Neural progenitor cell (in vitro differentiated cells): Measurements from ENCODE around the gene PAQR8. TPM values are rescaled to one million over a fixed set of nuclear protein-coding genes. Genes with fewer than 3 reads are reported as not detected.

Experiments
- DNase-seq: peaks from one replicate; pipeline ENCODE4 v3.0.0-alpha.2; 2016; ENCODE audit warnings: low spot score
- H2AFZ ChIP-seq: fragments of 200-600 bp; sonication (generic); replicated peaks from 2 replicates; pipeline ENCODE4 v1.6.1; 2016; ENCODE audit warnings: antibody characterized with exemption
- H3F3A ChIP-seq: fragments of 200-600 bp; sonication (generic); 2 replicates; pipeline ENCODE4 v1.6.1; 2016; ENCODE audit warnings: antibody characterized with exemption, low read depth
- H3K27ac ChIP-seq: fragments of 200-600 bp; sonication (generic); 2 replicates; pipeline ENCODE4 v1.5.1; 2016; ENCODE audit warnings: mild to moderate bottlenecking
- H3K27me3 ChIP-seq: fragments of 200-600 bp; sonication (generic); 2 replicates; pipeline ENCODE4 v1.6.1; 2016; ENCODE audit warnings: mild to moderate bottlenecking, moderate library complexity
- H3K36me3 ChIP-seq: fragments of 200-600 bp; sonication (generic); 2 replicates; pipeline ENCODE4 v1.5.1; 2016
- H3K4me1 ChIP-seq: fragments of 200-600 bp; sonication (generic); 2 replicates; pipeline ENCODE4 v1.6.1; 2016; ENCODE audit warnings: mixed run types
- H3K4me2 ChIP-seq: fragments of 200-600 bp; sonication (generic); 2 replicates; pipeline ENCODE4 v1.6.1; 2016
- H3K4me3 ChIP-seq: fragments of 200-600 bp; sonication (generic); 2 replicates; pipeline ENCODE4 v1.5.1; 2016
- H3K79me2 ChIP-seq: fragments of 200-600 bp; sonication (generic); 2 replicates; pipeline ENCODE4 v1.6.1; 2016; ENCODE audit warnings: low read depth
- H3K9ac ChIP-seq: fragments of 200-600 bp; sonication (generic); 2 replicates; pipeline ENCODE4 v1.6.1; 2016
- H3K9me3 ChIP-seq: fragments of 200-600 bp; sonication (generic); 2 replicates; pipeline ENCODE4 v1.5.1; 2016; ENCODE audit warnings: low read depth
- H4K20me1 ChIP-seq: fragments of 200-600 bp; sonication (generic); 2 replicates; pipeline ENCODE4 v1.6.1; 2016; ENCODE audit warnings: low read depth
- H3K27ac Mint-ChIP-seq: 3 replicates; pipeline ENCODE4 v1.8.0; 2021; ENCODE audit warnings: mixed read lengths
- H3K27me3 Mint-ChIP-seq: 2 replicates; pipeline ENCODE4 v1.8.0; 2022; ENCODE audit warnings: low read depth, mild to moderate bottlenecking, inconsistent platforms, moderate library complexity, mixed read lengths; ENCODE audit not compliant: insufficient read depth
- H3K36me3 Mint-ChIP-seq: 3 replicates; pipeline ENCODE4 v1.8.0; 2021; ENCODE audit warnings: mixed read lengths
- H3K4me1 Mint-ChIP-seq: 3 replicates; pipeline ENCODE4 v1.8.0; 2021; ENCODE audit warnings: mixed read lengths
- H3K4me3 Mint-ChIP-seq: 3 replicates; pipeline ENCODE4 v1.8.0; 2021; ENCODE audit warnings: mild to moderate bottlenecking, moderate library complexity, mixed read lengths
- H3K9me3 Mint-ChIP-seq: 3 replicates; pipeline ENCODE4 v1.8.0; 2020; ENCODE audit warnings: mixed read lengths
- CTCF ChIP-seq: fragments of 200-600 bp; sonication (generic); IDR thresholded peaks from 2 replicates; pipeline ENCODE4 v1.5.1; 2017; ENCODE audit warnings: antibody characterized with exemption, mild to moderate bottlenecking
- EZH2 ChIP-seq: fragments of 200-600 bp; sonication (generic); IDR thresholded peaks from 2 replicates; pipeline ENCODE4 v1.6.1; 2017; ENCODE audit warnings: antibody characterized with exemption, mild to moderate bottlenecking, moderate library complexity
- EZH2phosphoT487 ChIP-seq: fragments of 200-600 bp; sonication (generic); IDR thresholded peaks from 2 replicates; pipeline ENCODE4 v1.6.1; 2017; ENCODE audit warnings: antibody characterized with exemption
- total RNA-seq: library from RNA; depleted of rRNA; stranded (reverse); fragments of >200 nt; gene quantifications from 2 replicates; pipeline ENCODE4 v1.2.3, GENCODE V29; 2015; ENCODE audit warnings: low replicate concordance

PAQR8 gene
- total RNA-seq, 1 donor from 2014 or later: 16.9 TPM

GRCh38 chr6:52374247-52374646 lies 12.3 kb downstream of the PAQR8 start:
- no peak overlapping the region for H2AFZ ChIP-seq
- H3K4me1 ChIP-seq: peaks cover 24% of the 10 kb centered on the region
- H3K27ac ChIP-seq: no peak overlapping the region
- peaks cover 8% of the 10 kb centered on the region for H3K79me2 ChIP-seq
- H3K9ac ChIP-seq: no peak overlapping the region
- no peak overlapping the region for H3K4me2 ChIP-seq
- H4K20me1 ChIP-seq: peaks cover 3% of the 10 kb centered on the region
- no peaks in the 10 kb centered on the region for H3K9me3 ChIP-seq
- peaks cover 28% of the 10 kb centered on the region for H3F3A ChIP-seq
- TF ChIP-seq EZH2 (no peak), EZH2phosphoT487 (no peak), CTCF (no peak)
- no peaks in the 10 kb centered on the region for H3K36me3 ChIP-seq
- Mint-ChIP-seq H3K4me3 (no peak overlapping the region), H3K9me3 (peaks cover 9% of the 10 kb centered on the region), H3K27ac (no peak overlapping the region), H3K27me3 (no peaks in the 10 kb centered on the region), H3K36me3 (peaks cover 21% of the 10 kb centered on the region), H3K4me1 (peaks cover 17% of the 10 kb centered on the region)
- DNase-seq: no peak
- no peak overlapping the region for H3K4me3 ChIP-seq
- H3K27me3 ChIP-seq: no peaks in the 10 kb centered on the region

- H4K20me1 ChIP-seq: peaks cover 3% of the 10 kb centered on the region
- H3K79me2 ChIP-seq: peaks cover 8% of the 10 kb centered on the region
- Mint-ChIP-seq H3K27me3 (no peaks in the 10 kb centered on the region), H3K9me3 (peaks cover 9% of the 10 kb centered on the region), H3K4me3 (no peak overlapping the region), H3K4me1 (peaks cover 17% of the 10 kb centered on the region), H3K27ac (no peak overlapping the region), H3K36me3 (peaks cover 26% of the 10 kb centered on the region)
- H3F3A ChIP-seq: peaks cover 28% of the 10 kb centered on the region
- TF ChIP-seq CTCF: no peak
- no peak for TF ChIP-seq EZH2
- TF ChIP-seq EZH2phosphoT487: no peak
- no peak overlapping the region for H3K9ac ChIP-seq
- no peaks in the 10 kb centered on the region for H3K9me3 ChIP-seq
- no peaks in the 10 kb centered on the region for H3K27me3 ChIP-seq
- no peak overlapping the region for H3K27ac ChIP-seq
- H3K4me3 ChIP-seq: no peak overlapping the region
- H3K4me1 ChIP-seq: peaks cover 24% of the 10 kb centered on the region
- DNase-seq: no peak
- H2AFZ ChIP-seq: no peak overlapping the region
- H3K36me3 ChIP-seq: no peaks in the 10 kb centered on the region
- H3K4me2 ChIP-seq: no peak overlapping the region
These were observed 14.0 kb downstream of the PAQR8 start for GRCh38 chr6:52375780-52376556.

- Histone ChIP-seq H3K27me3 (no peaks in the 10 kb centered on the region), H3K9me3 (no peaks in the 10 kb centered on the region), H3K9ac (no peak overlapping the region), H4K20me1 (peaks cover 3% of the 10 kb centered on the region), H2AFZ (no peak overlapping the region), H3K79me2 (peaks cover 8% of the 10 kb centered on the region), H3K4me3 (no peak overlapping the region), H3K4me1 (peaks cover 22% of the 10 kb centered on the region), H3K36me3 (no peaks in the 10 kb centered on the region), H3K4me2 (no peak overlapping the region), H3F3A (peaks cover 25% of the 10 kb centered on the region), H3K27ac (no peak overlapping the region)
- DNase-seq: no peak
- no peaks in the 10 kb centered on the region for H3K27me3 Mint-ChIP-seq
- H3K36me3 Mint-ChIP-seq: peaks cover 31% of the 10 kb centered on the region
- peaks cover 9% of the 10 kb centered on the region for H3K9me3 Mint-ChIP-seq
- H3K27ac Mint-ChIP-seq: no peak overlapping the region
- H3K4me3 Mint-ChIP-seq: no peak overlapping the region
- TF ChIP-seq EZH2 (no peak), EZH2phosphoT487 (no peak), CTCF (no peak)
- H3K4me1 Mint-ChIP-seq: peaks cover 17% of the 10 kb centered on the region
These were observed 14.8 kb downstream of the PAQR8 start for GRCh38 chr6:52376763-52377162.
